ENCODE results near the gene PLA2G3.
"Not testable (repeated sequence)": the region's sequence is repeated elsewhere in the genome, so short reads cannot be mapped to it uniquely, and the experiment has no call there.

Gene PLA2G3

DNA sequence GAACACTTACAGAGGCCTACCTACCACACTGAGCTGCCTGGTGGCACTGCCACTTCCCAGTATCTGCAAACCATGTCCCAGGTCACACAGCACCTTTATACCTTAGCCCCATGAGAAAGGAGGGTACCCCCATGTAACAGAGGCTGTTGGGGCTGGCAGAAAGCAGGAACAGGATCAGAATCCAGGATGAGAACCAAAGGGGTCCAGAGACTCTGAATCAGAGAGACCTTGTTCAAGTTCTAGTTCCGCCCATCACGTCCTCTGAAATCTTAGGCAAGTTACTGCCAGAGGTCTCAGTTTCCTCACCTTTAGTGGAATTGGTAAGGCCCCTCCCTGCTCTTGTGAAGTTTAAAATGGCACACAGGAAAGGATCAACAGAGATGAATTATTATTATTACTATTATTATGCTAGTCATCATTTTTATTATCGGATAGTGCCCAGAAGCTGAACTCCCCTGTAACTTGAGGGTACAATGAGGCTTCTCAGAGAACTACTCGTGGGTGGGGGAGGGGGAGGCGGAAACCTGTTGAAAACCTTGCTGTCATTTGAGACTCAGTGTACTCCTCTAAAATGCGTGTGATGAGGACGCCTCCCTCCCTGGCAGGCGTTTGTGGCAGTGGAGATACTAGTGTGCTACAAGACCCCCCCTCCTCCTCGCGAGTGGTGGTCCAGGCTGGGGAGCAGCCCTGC is 42.2 kb downstream of the PLA2G3 start:
- no peak for DNase-seq

- DNase-seq: not testable (repeated sequence)
These were observed 42.8 kb downstream of the PLA2G3 start for GRCh38 chr22:31097539-31097938.

- no peak for DNase-seq
These were observed 43.5 kb downstream of the PLA2G3 start for GRCh38 chr22:31096657-31097279.

GRCh38 chr22:31095637-31096249 is 44.6 kb downstream of the PLA2G3 start:
- DNase-seq: no peak

DNA sequence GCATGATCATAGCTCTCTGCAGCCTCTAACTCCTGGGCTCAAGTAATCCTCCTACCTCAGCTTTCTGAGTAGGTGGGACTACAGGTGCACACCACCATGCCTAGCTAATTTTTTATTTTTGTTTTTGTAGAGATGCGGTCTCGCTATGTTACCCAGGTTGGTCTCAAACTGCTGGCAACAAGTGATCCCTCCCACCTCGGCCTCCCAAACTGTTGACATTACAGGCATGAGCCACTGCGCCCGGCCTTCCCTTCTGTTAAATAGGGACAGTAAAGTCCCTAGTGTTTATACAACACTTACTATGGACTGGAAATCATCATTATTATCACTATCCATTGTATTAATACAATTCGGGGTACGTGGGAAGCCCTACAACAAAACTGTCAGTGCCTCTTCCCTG is 45.6 kb downstream of the PLA2G3 start:
- no peak for DNase-seq

DNA sequence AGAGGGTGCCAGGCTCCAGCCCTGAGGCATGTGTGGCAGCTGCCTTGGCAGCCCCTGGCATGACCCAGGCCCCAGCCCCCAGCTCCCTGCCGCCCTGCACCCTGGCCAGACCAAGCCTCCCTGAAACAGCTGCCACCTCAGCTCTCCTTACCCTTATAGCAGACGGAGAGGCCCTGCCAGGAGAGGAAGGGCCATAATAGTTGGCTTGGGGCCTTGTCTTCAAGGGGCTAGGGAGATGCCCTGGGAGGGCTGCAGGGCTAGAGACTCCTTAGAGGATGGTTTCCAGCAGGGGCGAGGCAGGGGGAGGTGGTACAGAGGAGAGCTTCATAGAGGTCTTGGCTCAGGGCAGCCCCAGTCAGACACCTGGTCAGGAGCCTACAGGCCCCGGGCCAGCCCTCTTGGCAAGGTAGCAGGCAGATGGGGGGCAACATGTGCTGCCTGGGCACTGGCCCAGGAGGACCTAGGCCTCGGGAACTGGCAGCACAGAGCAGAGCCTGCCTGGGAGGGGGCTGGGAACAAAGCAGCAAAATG is 46.2 kb downstream of the PLA2G3 start:
- DNase-seq: no peak

- no peak for DNase-seq
These were observed 47.0 kb downstream of the PLA2G3 start for GRCh38 chr22:31093086-31093850.

GRCh38 chr22:31092161-31092560 is 48.1 kb downstream of the PLA2G3 start:
- DNase-seq: no peak

GRCh38 chr22:31091106-31091975 is 49.0 kb downstream of the PLA2G3 start:
- no peak for DNase-seq

DNA sequence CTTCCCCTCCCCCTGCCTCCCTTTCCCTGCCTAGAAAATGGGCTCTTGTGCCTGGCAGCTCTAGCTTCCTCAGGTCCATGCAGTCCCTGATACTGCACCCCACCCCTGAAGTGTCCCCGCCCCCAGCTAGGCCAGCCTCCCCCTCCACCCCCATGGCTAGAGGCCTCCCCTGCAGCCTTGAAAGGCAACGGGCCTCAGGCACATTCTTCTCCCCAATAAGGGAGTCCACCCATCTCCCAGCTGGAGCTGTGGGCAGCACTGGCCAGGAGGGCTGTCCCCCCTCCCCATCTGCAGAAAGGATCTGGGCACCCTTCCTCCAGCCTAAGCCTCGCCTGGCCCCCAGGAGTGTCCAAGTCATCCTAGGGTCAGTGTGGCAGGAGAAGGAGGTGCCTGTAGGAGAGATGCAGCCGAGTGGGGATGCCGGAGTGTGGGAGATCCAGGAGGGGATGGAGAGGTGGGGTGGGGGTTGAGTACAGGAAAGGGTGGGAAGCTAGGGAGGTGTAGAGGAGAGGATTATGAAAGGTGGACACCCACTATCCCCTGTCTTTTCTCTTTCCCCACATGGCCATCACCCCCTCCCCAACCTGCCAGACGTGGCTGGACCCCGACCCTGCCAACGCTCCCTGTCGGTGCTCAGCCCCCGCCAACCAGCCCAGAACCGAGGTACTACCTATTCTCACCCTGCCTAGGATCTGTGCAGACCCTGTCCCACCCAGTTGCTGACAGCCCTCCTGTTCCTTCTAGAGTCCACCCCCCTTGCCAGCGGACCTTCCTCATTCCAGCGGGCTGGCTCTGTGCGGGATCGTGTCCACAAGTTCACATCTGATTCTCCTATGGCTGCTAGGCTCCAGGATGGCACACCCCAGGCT is 49.9 kb downstream of the PLA2G3 start:
- no peak for DNase-seq

GRCh38 chr22:31089160-31090100 is 50.9 kb downstream of the PLA2G3 start:
- no peak for DNase-seq

DNA sequence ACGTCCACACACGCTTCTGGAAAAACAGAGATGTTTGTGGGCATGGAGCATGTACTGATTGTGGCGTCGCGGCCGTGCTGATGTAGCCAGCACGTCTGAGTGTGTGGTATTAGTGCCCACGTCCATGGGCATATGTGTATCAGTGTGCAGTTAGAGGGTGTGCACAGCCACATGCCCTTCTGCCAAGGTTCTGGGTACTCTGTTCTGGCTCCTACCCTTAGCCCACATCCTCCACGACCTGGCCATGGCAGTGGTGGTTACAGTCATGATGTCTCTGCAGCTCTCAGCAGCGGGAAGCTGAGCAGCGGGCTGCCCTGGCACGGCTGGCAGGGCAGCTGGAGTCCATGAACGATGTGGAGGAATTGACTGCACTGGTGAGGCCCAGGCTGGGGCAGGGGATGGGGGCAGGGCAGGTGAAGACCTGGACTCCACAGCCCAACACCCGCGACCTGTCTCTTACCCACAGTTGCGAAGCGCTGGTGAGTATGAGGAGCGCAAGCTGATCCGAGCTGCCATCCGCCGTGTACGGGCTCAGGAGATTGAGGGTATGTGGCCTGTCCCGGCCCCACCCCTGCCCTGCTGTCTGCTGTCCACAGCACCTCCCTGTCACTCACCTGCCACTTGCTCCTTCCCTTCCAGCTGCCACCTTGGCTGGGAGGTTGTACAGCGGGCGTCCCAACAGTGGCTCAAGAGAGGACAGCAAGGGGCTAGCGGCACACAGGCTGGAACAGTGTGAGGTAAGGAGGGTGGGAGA is 51.9 kb downstream of the PLA2G3 start:
- DNase-seq: no peak

DNA sequence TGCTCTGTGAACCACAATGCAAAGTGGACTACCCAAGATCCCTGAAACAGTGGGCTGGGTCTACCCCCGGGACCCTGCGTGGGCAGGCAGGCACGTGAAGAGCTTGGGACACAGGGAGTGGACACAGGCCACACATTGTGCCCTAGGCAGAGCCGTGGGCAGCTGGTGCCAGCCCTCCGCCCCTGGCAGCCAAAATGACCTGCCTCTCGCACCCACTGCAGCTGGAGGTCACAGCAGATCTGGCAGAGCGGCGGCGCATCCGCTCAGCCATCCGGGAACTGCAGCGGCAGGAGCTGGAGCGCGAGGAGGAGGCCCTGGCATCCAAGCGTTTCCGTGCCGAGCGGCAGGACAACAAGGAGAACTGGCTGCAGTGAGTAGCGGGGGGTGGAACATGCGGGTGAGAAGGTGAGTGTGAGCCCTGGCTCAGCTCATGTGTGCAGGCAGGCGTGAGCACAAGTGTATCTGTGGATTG is 52.5 kb downstream of the PLA2G3 start:
- DNase-seq: no peak

- DNase-seq: no peak
These were observed 53.5 kb downstream of the PLA2G3 start for GRCh38 chr22:31086703-31087330.

GRCh38 chr22:31085928-31086327 is 54.4 kb downstream of the PLA2G3 start:
- no peak for DNase-seq

DNA sequence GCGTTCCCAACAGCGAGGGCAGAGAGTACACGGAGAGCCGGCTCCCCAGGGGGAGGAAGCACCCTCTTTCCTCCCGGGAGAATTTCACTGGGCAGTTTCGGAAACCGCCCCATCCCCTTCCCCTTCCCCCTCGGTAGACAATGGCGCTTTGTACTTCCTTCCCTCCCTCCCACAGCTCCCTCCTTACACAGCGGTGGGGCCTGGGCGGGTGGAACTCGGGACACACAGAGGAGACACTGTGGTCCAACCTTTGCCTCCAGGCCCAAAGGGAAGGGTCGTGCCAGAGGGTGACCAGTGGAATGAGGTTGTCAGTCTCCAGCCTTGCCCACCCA is 54.8 kb downstream of the PLA2G3 start:
- no peak for DNase-seq

GRCh38 chr22:31084811-31085492 is 55.4 kb downstream of the PLA2G3 start:
- DNase-seq: no peak

Measured in NCI-H1436 treated with DMSO at 0.1 percent for 48 hours (cell line).